Stimulated activated naive B cell treated with anti-CD40 and anti-IgM and Interleukin-4, amounts not matched to agents 10 μg/mL and 1 μg/mL and 100 μg/mL, for 72 hours (primary cell): Measurements from ENCODE around the gene RXFP1.

ENCODE experiments used
- ATAC-seq, 2 donors: fragments of 150-1000 bp; cut with Tn5 transposase; replicated peaks; 2 replicates each; pipeline ENCODE4 v1.10.0; 2021; ENCODE audit warnings: moderate library complexity in 1 of 2
- DNase-seq: peaks from one replicate; pipeline ENCODE4 v3.0.0; 2021
- H3K27ac Mint-ChIP-seq: one replicate; pipeline ENCODE4 v1.8.0; 2022; ENCODE audit warnings: mild to moderate bottlenecking, mixed read lengths
- H3K27me3 Mint-ChIP-seq, 2 donors: one replicate each; pipeline ENCODE4 v1.8.0; 2022; ENCODE audit warnings: mixed read lengths in 2 of 2
- H3K36me3 Mint-ChIP-seq, 2 donors: one replicate each; pipeline ENCODE4 v1.8.0; 2022; ENCODE audit warnings: mixed read lengths in 2 of 2, mild to moderate bottlenecking in 1 of 2
- H3K4me1 Mint-ChIP-seq, 2 donors: one replicate each; pipeline ENCODE4 v1.8.0; 2022; ENCODE audit warnings: mixed read lengths in 2 of 2, mild to moderate bottlenecking in 1 of 2
- H3K4me3 Mint-ChIP-seq, 2 donors: one replicate each; pipeline ENCODE4 v1.8.0; 2022; ENCODE audit warnings: mild to moderate bottlenecking in 2 of 2, mixed read lengths in 2 of 2, moderate library complexity in 1 of 2
- H3K9me3 Mint-ChIP-seq, 2 donors: one replicate each; pipeline ENCODE4 v1.8.0; 2022; ENCODE audit warnings: mixed read lengths in 2 of 2, mild to moderate bottlenecking in 1 of 2

RXFP1 gene

DNA sequence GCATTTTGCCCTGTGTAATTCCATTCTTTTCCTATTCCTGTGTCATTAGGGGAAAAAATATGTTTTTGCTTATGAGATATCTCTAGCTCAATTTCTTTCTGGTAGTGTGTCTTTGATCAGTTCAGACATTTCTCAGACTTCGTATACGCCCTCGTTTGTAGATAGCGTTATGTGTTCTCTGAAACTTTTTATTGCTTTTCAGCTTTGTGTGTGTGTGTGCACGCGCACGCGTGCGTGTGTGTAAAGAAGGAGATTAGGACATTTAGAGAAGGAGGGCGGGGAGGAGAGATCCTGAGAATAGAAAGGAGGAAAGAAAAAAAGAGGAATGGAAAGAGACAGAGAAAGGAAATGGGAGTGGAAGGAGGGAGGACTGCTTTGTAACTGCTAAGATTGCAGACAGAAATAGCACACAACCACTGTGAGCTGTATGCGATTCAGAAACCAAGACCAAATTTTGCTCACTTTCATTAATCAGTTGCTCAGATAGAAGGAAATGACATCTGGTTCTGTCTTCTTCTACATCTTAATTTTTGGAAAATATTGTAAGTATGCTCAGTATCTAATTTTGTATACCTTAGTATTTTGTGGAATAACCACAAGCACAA is at the start of gene RXFP1:
TSS of gene RXFP1 (plus strand) at position 399 of the 605 bp plus-strand sequence. CDS start at position 494, 95 bp downstream.
- Mint-ChIP-seq H3K9me3 (no peaks in the 10 kb centered on the region), H3K36me3 (no peaks in the 10 kb centered on the region), H3K4me1 (no peaks in the 10 kb centered on the region), H3K27ac (no peak within 1 kb of the TSS), H3K27me3 (no peaks in the 10 kb centered on the region), H3K4me3 (no peak within 1 kb of the TSS)
- DNase-seq (no peak), ATAC-seq (no peak)

DNA sequence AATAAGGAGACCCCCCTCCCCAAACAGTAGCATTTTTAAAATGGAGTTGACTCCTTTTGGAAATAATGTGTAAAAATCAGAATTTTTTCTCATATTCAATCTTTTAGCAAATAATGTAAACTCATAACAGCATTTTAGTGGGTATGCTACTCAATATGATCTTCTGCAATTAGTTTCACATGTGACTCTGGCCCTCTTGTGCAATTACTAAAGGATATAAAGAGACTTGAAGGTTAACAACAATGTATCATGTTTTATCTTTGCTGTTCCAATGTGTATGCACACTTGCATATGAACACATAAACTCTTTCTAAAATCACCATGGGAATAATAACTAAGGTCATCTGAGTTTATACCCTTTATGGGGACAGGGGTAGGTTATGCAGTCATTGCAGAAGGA is 39.9 kb upstream of the RXFP1 start:
- no peak for DNase-seq
- no peaks in the 10 kb centered on the region for H3K36me3 Mint-ChIP-seq
- no peaks in the 10 kb centered on the region for H3K4me1 Mint-ChIP-seq
- H3K27ac Mint-ChIP-seq = no peak overlapping the region
- no peaks in the 10 kb centered on the region for H3K27me3 Mint-ChIP-seq
- ATAC-seq = no peak
- peaks cover 1 to 5% of the 10 kb centered on the region in 2 donors for H3K9me3 Mint-ChIP-seq
- no peak overlapping the region for H3K4me3 Mint-ChIP-seq

DNA sequence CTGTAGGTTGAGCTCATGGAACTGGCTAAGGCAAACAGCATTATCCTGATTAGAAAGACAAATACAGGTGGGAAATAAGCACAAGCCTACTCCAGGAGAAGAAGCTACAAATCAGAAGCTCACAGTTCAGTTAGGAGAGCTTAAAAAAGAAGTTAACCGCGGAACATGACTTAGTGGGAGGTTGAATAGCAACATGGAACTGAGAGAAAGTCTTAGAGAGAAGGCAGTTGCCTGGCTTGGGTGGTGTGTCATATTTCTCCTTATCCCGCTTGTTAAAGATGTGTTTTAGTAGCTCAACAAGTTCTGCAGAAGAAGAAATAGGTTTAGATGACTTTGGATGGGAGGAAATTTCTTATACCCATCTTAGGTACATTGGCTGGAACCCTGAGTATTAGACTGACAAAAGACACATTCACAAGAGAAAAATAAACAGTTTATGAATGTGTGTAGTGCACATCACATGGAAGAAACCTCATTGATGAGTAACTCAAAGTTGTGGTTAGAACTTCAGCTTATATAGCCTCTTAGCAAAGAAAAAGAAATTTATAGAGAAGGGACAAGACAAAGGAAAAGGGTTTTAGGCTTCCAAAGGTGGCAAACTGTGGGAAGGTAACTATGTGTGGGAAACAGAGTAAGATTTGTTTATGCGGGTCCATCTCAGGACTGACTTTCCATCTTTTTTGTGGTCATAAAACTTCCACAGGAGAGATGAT is 37.4 kb upstream of the RXFP1 start:
- ATAC-seq (no peak), DNase-seq (no peak)
- H3K27ac Mint-ChIP-seq = no peak overlapping the region
- H3K4me3 Mint-ChIP-seq = no peak overlapping the region
- peaks cover 3 to 5% of the 10 kb centered on the region in 2 donors for H3K9me3 Mint-ChIP-seq
- H3K4me1 Mint-ChIP-seq = no peaks in the 10 kb centered on the region
- peaks cover 0 to 3% of the 10 kb centered on the region in 2 donors for H3K27me3 Mint-ChIP-seq
- H3K36me3 Mint-ChIP-seq = no peaks in the 10 kb centered on the region

DNA sequence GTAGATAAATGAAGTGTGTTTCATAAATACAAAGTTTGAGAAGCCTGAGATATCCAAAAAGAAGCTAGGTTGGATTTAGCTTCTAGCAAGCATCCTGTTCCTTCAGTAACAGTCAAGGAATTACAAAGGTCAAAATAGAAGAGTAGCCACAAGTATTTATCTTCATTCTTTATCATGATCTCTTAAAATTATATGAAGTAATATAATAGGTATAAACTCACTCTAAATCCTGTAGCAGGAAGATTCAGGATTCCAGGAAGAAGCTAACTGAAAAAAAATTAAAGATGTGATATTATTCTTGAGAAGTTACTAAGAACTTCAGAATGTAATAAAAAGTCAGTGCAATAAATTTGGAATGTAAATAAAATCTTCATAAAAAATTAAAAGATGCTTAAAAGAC is 31.1 kb upstream of the RXFP1 start:
- ATAC-seq (no peak), DNase-seq (no peak)
- Mint-ChIP-seq H3K27me3 (peaks cover 0 to 3% of the 10 kb centered on the region in 2 donors), H3K27ac (no peak overlapping the region), H3K4me3 (no peak overlapping the region), H3K36me3 (no peaks in the 10 kb centered on the region), H3K4me1 (no peaks in the 10 kb centered on the region), H3K9me3 (peaks cover 0 to 6% of the 10 kb centered on the region in 2 donors)

DNA sequence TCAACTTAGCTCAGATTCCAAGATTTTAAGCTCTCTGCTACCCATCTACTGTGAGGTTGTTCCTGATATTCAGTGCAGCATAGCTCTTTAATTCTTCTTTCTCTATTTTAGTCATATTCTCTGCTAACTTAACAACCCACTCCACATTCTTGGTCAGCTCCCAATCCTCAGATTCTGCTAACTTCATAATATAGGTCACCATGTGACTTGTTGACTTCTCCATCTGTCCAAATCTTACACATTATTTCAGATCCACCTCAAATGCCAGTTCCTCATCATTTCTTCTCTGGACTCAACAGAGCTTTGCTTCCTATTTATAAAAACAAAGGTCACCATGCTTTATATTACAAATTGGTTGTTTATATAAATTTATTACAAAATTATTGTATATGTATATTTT is 29.3 kb upstream of the RXFP1 start:
- Mint-ChIP-seq H3K9me3 (peaks cover 0 to 4% of the 10 kb centered on the region in 2 donors), H3K4me1 (no peaks in the 10 kb centered on the region), H3K4me3 (no peak overlapping the region), H3K36me3 (no peaks in the 10 kb centered on the region), H3K27ac (no peak overlapping the region), H3K27me3 (peaks cover 0 to 3% of the 10 kb centered on the region in 2 donors)
- no peak for ATAC-seq
- DNase-seq = no peak

DNA sequence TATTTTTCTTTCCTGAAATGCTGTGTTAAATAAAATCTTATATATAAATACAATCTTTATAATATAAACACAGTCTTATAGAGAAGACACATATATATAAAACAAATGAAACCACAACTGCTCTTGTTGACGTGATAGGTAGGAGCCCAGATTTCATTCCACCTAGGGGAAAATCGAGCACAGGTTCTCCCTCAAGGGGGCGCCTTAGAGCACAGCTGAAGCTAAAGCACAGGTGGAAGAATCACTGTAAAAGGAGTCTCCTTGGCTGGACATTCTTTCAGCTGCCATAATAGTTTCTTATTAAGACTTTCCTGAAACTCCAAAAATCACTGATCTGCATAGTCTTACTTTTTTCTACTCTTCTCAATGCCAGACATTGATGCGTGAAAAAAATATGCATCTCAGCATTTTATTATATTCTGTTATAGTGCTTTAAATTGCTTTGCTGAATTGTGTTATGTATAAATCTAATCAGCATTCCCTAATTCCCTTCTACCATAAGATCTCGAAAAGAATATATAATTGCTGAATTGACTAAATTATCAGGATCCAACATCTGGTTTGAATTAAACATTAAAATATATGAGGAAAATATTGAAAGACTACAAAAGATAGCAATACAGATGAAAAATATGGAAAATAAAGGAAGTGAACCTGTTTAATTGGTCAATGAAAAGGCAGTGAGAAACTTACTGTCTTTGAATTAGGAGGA is 25.5 kb upstream of the RXFP1 start:
- no peak for DNase-seq
- ATAC-seq = no peak
- Mint-ChIP-seq H3K4me1 (no peaks in the 10 kb centered on the region), H3K9me3 (peaks cover 0 to 2% of the 10 kb centered on the region in 2 donors), H3K36me3 (no peaks in the 10 kb centered on the region), H3K27me3 (peaks cover 0 to 5% of the 10 kb centered on the region in 2 donors), H3K4me3 (no peak overlapping the region), H3K27ac (no peak overlapping the region)

DNA sequence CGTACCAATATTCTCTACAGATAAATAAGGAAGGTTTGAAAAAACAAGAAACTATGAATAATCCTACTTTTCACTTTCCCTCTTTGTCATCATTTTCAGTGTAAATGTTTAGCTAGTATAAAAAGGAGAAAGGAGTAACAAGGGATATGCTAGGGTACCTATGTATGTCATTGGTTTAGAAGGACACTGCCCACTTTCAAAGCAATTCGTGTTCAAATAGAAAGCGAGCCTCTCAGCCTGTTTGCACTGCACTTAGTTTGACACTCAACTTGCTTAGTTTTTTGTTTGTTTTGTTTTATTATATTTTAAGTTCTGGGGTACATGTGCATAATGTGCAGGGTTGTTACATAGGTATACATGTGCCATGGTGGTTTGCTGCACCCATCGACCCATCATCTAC is 21.6 kb upstream of the RXFP1 start:
- no peak overlapping the region for H3K27ac Mint-ChIP-seq
- ATAC-seq = no peak
- peaks cover 2 to 6% of the 10 kb centered on the region in 2 donors for H3K9me3 Mint-ChIP-seq
- H3K4me1 Mint-ChIP-seq = no peaks in the 10 kb centered on the region
- H3K4me3 Mint-ChIP-seq = no peak overlapping the region
- H3K27me3 Mint-ChIP-seq = peaks cover 5 to 12% of the 10 kb centered on the region in 2 donors
- no peaks in the 10 kb centered on the region for H3K36me3 Mint-ChIP-seq
- DNase-seq = no peak

DNA sequence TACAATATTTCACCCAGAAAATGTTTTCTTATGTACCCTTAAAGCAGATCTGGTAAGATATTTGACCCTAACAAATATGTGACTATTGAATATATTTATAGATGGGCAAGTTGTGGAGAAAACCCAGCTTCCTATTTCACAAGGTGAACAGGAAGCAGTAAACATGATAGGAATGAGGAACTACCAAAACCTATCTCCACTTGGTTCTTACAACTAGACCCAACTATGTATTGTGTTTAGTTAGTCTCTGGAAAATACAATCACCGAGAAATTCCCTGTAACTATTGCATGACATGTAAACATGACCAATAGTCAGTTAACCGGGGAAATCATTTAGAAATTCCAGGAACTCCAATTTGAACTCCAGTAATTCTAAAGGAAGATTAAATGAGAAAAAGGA is 8.4 kb upstream of the RXFP1 start:
- no peak overlapping the region for H3K4me3 Mint-ChIP-seq
- no peaks in the 10 kb centered on the region for H3K9me3 Mint-ChIP-seq
- no peaks in the 10 kb centered on the region for H3K27me3 Mint-ChIP-seq
- no peaks in the 10 kb centered on the region for H3K4me1 Mint-ChIP-seq
- DNase-seq = no peak
- no peak overlapping the region for H3K27ac Mint-ChIP-seq
- H3K36me3 Mint-ChIP-seq = no peaks in the 10 kb centered on the region
- no peak for ATAC-seq

DNA sequence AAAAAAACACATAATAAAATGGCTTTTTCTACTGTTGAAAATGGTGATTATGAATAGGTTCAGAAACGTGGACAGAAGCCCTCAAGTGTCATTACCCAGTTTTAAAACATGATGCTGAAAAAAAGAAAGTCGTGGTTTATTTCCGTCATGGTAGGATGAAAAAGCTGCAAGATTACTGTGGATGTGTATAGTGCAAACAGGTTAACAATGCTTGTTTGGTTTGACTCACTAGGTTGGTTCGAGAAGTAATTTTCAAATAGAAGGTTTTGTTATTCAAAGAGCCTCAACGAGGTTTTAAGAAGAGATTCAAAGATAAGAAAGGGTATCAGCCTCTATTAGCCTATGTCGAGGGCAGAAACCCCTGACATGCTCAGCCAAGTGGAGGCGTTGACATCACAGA is 2.5 kb upstream of the RXFP1 start:
- H3K4me1 Mint-ChIP-seq = no peaks in the 10 kb centered on the region
- no peaks in the 10 kb centered on the region for H3K27me3 Mint-ChIP-seq
- H3K4me3 Mint-ChIP-seq = no peak overlapping the region
- ATAC-seq (no peak), DNase-seq (no peak)
- H3K9me3 Mint-ChIP-seq = no peaks in the 10 kb centered on the region
- no peaks in the 10 kb centered on the region for H3K36me3 Mint-ChIP-seq
- H3K27ac Mint-ChIP-seq = no peak overlapping the region

DNA sequence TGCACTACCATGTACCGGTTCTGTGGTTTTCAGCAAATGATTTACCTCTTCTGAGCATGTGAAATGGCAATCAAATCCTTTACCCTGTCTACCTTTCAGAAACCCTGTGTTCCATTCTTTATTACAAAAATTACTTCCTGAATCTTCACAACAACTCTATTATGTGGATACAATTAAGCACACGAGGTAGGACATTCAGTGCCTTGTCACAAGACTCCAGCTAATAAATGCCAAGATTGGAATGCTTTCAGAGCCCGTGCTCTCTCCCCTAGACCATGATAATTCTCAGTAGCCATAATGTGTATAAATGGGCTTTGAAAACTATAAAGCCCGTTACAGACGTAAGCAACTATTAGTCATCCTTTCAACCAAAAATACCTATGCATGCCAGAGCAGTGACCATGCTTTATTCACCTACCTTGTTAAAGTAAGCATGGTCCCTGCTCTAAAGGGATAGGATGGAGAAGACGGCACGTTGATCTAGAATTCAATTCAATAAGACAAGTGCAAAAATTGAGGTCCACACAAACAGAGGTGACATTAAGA is 2.4 kb downstream of the RXFP1 start:
- ATAC-seq = no peak
- no peaks in the 10 kb centered on the region for H3K36me3 Mint-ChIP-seq
- H3K27me3 Mint-ChIP-seq = no peaks in the 10 kb centered on the region
- H3K9me3 Mint-ChIP-seq = no peaks in the 10 kb centered on the region
- H3K4me3 Mint-ChIP-seq = no peak overlapping the region
- DNase-seq = no peak
- H3K27ac Mint-ChIP-seq = no peak overlapping the region
- H3K4me1 Mint-ChIP-seq = no peaks in the 10 kb centered on the region

DNA sequence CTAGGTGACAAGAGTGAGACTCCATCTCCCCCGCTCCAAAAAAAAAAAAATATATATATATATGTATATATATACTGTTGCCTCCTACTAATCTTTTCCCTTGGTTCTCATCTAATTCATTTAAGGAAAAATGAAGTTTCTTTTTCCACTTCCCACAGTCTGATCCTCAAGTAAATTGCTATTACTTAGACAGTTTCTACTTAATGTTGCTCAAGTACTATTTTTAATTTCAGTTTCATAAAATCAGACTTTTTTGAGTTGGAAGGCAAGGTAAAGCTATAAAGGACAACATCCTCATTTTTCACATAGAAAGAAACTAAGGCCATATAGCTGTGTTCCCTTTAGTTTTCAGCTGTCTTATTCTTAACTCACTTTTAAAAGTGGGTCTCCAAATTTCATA is 5.8 kb downstream of the RXFP1 start:
- Mint-ChIP-seq H3K4me3 (no peak overlapping the region), H3K9me3 (peaks cover 0 to 2% of the 10 kb centered on the region in 2 donors), H3K36me3 (no peaks in the 10 kb centered on the region), H3K27me3 (peaks cover 0 to 2% of the 10 kb centered on the region in 2 donors), H3K27ac (no peak overlapping the region), H3K4me1 (no peaks in the 10 kb centered on the region)
- ATAC-seq (no peak), DNase-seq (no peak)

DNA sequence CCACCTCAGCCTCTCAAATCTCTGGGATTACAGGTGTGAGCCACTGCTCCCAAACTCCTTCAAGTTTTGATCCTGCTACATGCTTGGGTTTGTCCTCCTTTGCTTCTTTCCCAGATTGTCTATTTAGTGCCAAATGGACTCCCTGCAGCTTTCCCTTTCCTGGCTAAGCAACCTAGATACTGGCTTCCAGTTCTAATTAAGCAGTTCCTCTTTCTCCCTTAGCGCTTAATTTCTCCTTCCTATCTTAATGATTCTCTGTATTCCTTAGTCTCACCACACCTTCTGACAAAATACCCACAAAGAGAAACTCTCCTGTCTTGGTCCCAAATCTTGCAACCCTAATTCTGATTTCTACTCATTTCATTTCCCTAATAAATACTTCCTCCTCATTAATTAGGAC is 7.8 kb downstream of the RXFP1 start:
- no peak for DNase-seq
- no peaks in the 10 kb centered on the region for H3K4me1 Mint-ChIP-seq
- H3K36me3 Mint-ChIP-seq = no peaks in the 10 kb centered on the region
- ATAC-seq = no peak
- H3K27ac Mint-ChIP-seq = no peak overlapping the region
- no peak overlapping the region for H3K4me3 Mint-ChIP-seq
- peaks cover 0 to 2% of the 10 kb centered on the region in 2 donors for H3K9me3 Mint-ChIP-seq
- peaks cover 0 to 5% of the 10 kb centered on the region in 2 donors for H3K27me3 Mint-ChIP-seq

DNA sequence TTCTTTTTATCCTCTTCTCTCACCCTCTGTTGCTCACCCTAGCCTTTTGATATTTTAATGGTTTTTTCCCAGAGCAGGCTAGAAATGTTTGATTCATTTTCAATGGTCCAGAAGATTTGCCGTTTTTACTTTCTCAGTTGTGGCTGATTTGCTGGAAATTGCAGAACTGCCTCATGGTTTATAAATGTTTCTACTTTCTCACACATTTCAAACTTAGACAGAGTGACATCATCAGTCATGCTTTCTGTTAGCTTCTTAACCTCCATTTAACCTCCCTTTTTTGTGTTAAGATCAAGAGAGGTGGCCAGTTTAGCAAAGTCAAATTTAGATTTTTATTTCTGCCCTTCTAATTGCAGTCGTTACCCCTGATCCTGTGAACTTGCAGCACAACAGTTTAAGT is 8.7 kb downstream of the RXFP1 start:
- Mint-ChIP-seq H3K27ac (no peak overlapping the region), H3K27me3 (peaks cover 0 to 5% of the 10 kb centered on the region in 2 donors), H3K36me3 (no peaks in the 10 kb centered on the region), H3K4me3 (no peak overlapping the region), H3K4me1 (peaks cover 0 to 3% of the 10 kb centered on the region in 2 donors), H3K9me3 (peaks cover 0 to 2% of the 10 kb centered on the region in 2 donors)
- no peak for DNase-seq
- ATAC-seq = no peak

DNA sequence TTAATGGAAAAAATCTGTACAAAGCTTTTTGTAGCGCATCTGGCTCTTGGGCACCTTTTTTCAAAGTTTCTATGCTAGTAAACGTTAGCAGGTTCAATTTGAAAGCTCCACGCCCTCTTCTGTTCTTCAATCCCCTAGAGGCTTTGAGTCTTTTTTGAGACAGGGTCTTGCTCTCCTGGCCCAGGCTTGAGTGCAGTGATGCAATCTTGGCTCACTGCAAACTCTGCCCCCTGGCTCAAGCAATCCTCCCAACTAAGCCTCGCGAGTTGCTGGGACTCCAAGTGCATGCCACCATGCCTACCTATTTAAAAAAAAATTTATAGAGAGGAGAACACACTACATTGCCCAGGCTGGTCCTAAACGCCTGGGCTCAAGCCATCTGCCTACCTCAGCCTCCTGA is 9.2 kb downstream of the RXFP1 start:
- DNase-seq = no peak
- peaks cover 0 to 2% of the 10 kb centered on the region in 2 donors for H3K9me3 Mint-ChIP-seq
- peaks cover 0 to 3% of the 10 kb centered on the region in 2 donors for H3K4me1 Mint-ChIP-seq
- no peaks in the 10 kb centered on the region for H3K36me3 Mint-ChIP-seq
- ATAC-seq = no peak
- H3K4me3 Mint-ChIP-seq = no peak overlapping the region
- H3K27ac Mint-ChIP-seq = no peak overlapping the region
- H3K27me3 Mint-ChIP-seq = peaks cover 0 to 5% of the 10 kb centered on the region in 2 donors
